22Rv1 (cell line): Measurements from ENCODE around the gene TREML4.

ENCODE experiments used
- H3K27ac ChIP-seq: fragments of 450-650 bp; 2 replicates; pipeline ENCODE4 v1.5.1; 2017
- CTCF ChIP-seq: fragments of 450-650 bp; IDR thresholded peaks from 2 replicates; pipeline ENCODE4 v1.5.1; 2017; ENCODE audit warnings: mild to moderate bottlenecking
- ZFX ChIP-seq: fragments of 450-650 bp; IDR thresholded peaks from 2 replicates; pipeline ENCODE4 v1.6.1; 2017; ENCODE audit warnings: antibody characterized with exemption, borderline replicate concordance

TREML4 gene

GRCh38 chr6:41283600-41283999, 55.5 kb downstream of the TREML4 start:
- TF ChIP-seq CTCF (no peak), ZFX (no peak)
- H3K27ac ChIP-seq = no peak overlapping the region

- no peak for TF ChIP-seq ZFX
- no peak for TF ChIP-seq CTCF
These were observed 56.6 kb downstream of the TREML4 start for GRCh38 chr6:41284726-41285125.

GRCh38 chr6:41286544-41287346, 58.6 kb downstream of the TREML4 start, which contains the start of gene TREM1:
Gene TREM1 (minus strand): TSS chr6:41286682. CDS start chr6:41286655, 27 bp downstream.
- H3K27ac ChIP-seq = no peak within 1 kb of the TSS
- TF ChIP-seq ZFX = no peak
- TF ChIP-seq CTCF = no peak

More at GRCh38 chr6:41284726-41285125, 56.6 kb downstream of the TREML4 start:
- H3K27ac ChIP-seq = no peak overlapping the region

GRCh38 chr6:41288030-41288753, 60.0 kb downstream of the TREML4 start:
- no peak for TF ChIP-seq CTCF
- TF ChIP-seq ZFX = no peak
- H3K27ac ChIP-seq = no peak overlapping the region
